ENCODE measurements around the gene EHBP1.

EHBP1 gene

GRCh38 chr2:62663411-62663810 lies 42.1 kb upstream of the EHBP1 start:
- H3K4me3 ChIP-seq (ENCODE audit: insufficient read depth in 1 of 2, low read depth in 1 of 2, low read length in 2 of 2) = no peak overlapping the region
- H2BK15ac ChIP-seq (ENCODE audit: low read depth, poor library complexity, severe bottlenecking) = no peak overlapping the region
- no peaks in the 10 kb centered on the region for H3K79me1 ChIP-seq (replicated peaks; ENCODE audit: low read length, poor library complexity, severe bottlenecking)
- H3K4me1 ChIP-seq (ENCODE audit: control insufficient read depth, insufficient read depth, low read depth, low read length) = peaks cover 7% of the 10 kb centered on the region
- H3K27me3 ChIP-seq (ENCODE audit: control insufficient read depth in 1 of 2, insufficient read depth in 1 of 2, low read length in 2 of 2) = no peaks in the 10 kb centered on the region
- no peak overlapping the region for H2BK5ac ChIP-seq (ENCODE audit: low read depth, low read length, poor library complexity, severe bottlenecking)
- no peaks in the 10 kb centered on the region for H3K36me3 ChIP-seq (ENCODE audit: control insufficient read depth in 1 of 2, insufficient read depth in 2 of 2, low read depth in 1 of 2, low read length in 2 of 2)
- no peak overlapping the region for H2AFZ ChIP-seq (ENCODE audit: low read depth, low read length)
- H4K8ac ChIP-seq (ENCODE audit: low read length) = no peak overlapping the region
- no peak overlapping the region for H3K27ac ChIP-seq (ENCODE audit: low read length, poor library complexity, severe bottlenecking)
- peak overlapping the region; percentile 77 for H3K9ac ChIP-seq (ENCODE audit: low read length)
- H3K4ac ChIP-seq (ENCODE audit: low read depth in 1 of 2, low read length in 2 of 2) = no peak overlapping the region
- no peak overlapping the region for H2BK120ac ChIP-seq (ENCODE audit: low read depth, low read length)
- no peak overlapping the region for H2AK5ac ChIP-seq (ENCODE audit: low read length, severe bottlenecking)
- H3K9me3 ChIP-seq (ENCODE audit: control insufficient read depth, low read length) = no peaks in the 10 kb centered on the region
- H3K23ac ChIP-seq (ENCODE audit: low read length in 2 of 2) = no peak overlapping the region
- no peak overlapping the region for H4K91ac ChIP-seq (ENCODE audit: low read length)
- H3K18ac ChIP-seq (ENCODE audit: low read depth in 1 of 2, low read length in 2 of 2) = no peak overlapping the region
- no peak overlapping the region for H3K4me2 ChIP-seq (ENCODE audit: low read length, poor library complexity, severe bottlenecking)
- no peak overlapping the region for H3K14ac ChIP-seq (ENCODE audit: low read length in 2 of 2)
- no peak overlapping the region for H2BK12ac ChIP-seq (ENCODE audit: low read length in 2 of 2)
- DNase-seq = peak; percentile 81

GRCh38 chr2:62663920-62664795 lies 41.4 kb upstream of the EHBP1 start:
- Histone ChIP-seq H2BK120ac (ENCODE audit: low read depth, low read length) (peak overlapping the region; percentile 77), H3K79me1 (replicated peaks; ENCODE audit: low read length, poor library complexity, severe bottlenecking) (no peaks in the 10 kb centered on the region), H3K4me2 (ENCODE audit: low read length, poor library complexity, severe bottlenecking) (no peak overlapping the region), H3K36me3 (ENCODE audit: control insufficient read depth in 1 of 2, insufficient read depth in 2 of 2, low read depth in 1 of 2, low read length in 2 of 2) (no peaks in the 10 kb centered on the region), H2BK5ac (ENCODE audit: low read depth, low read length, poor library complexity, severe bottlenecking) (no peak overlapping the region), H2BK15ac (ENCODE audit: low read depth, poor library complexity, severe bottlenecking) (no peak overlapping the region), H3K4ac (ENCODE audit: low read depth in 1 of 2, low read length in 2 of 2) (peak overlapping the region in 1 of 2 experiments; percentile 68), H2AFZ (ENCODE audit: low read depth, low read length) (no peak overlapping the region), H2AK5ac (ENCODE audit: low read length, severe bottlenecking) (no peak overlapping the region), H3K27me3 (ENCODE audit: control insufficient read depth in 1 of 2, insufficient read depth in 1 of 2, low read length in 2 of 2) (no peaks in the 10 kb centered on the region), H3K9ac (ENCODE audit: low read length) (peak overlapping the region; percentile 77), H4K91ac (ENCODE audit: low read length) (no peak overlapping the region), H3K4me1 (ENCODE audit: control insufficient read depth, insufficient read depth, low read depth, low read length) (peaks cover 7% of the 10 kb centered on the region), H4K8ac (ENCODE audit: low read length) (no peak overlapping the region), H3K4me3 (ENCODE audit: insufficient read depth in 1 of 2, low read depth in 1 of 2, low read length in 2 of 2) (peak overlapping the region in 1 of 2 experiments; percentile 15), H3K14ac (ENCODE audit: low read length in 2 of 2) (no peak overlapping the region), H3K18ac (ENCODE audit: low read depth in 1 of 2, low read length in 2 of 2) (peak overlapping the region in 1 of 2 experiments; percentile 39), H2BK12ac (ENCODE audit: low read length in 2 of 2) (no peak overlapping the region), H3K9me3 (ENCODE audit: control insufficient read depth, low read length) (no peaks in the 10 kb centered on the region), H3K23ac (ENCODE audit: low read length in 2 of 2) (no peak overlapping the region), H3K27ac (ENCODE audit: low read length, poor library complexity, severe bottlenecking) (peak overlapping the region; percentile 25)
- peak; percentile 78 for DNase-seq

- H3K4me2 ChIP-seq (ENCODE audit: low read length, poor library complexity, severe bottlenecking) = no peak overlapping the region
Measured at GRCh38 chr2:62665446-62665845, 40.1 kb upstream of the EHBP1 start.

GRCh38 chr2:62669180-62669579 lies 36.3 kb upstream of the EHBP1 start:
- Histone ChIP-seq H2BK5ac (ENCODE audit: low read depth, low read length, poor library complexity, severe bottlenecking) (no peak overlapping the region), H3K9me3 (ENCODE audit: control insufficient read depth, low read length) (no peaks in the 10 kb centered on the region), H2BK15ac (ENCODE audit: low read depth, poor library complexity, severe bottlenecking) (no peak overlapping the region), H3K27me3 (ENCODE audit: control insufficient read depth in 1 of 2, insufficient read depth in 1 of 2, low read length in 2 of 2) (no peaks in the 10 kb centered on the region), H4K8ac (ENCODE audit: low read length) (no peak overlapping the region), H3K9ac (ENCODE audit: low read length) (no peak overlapping the region), H2AK5ac (ENCODE audit: low read length, severe bottlenecking) (peak overlapping the region; percentile 53), H3K27ac (ENCODE audit: low read length, poor library complexity, severe bottlenecking) (no peak overlapping the region), H3K36me3 (ENCODE audit: control insufficient read depth in 1 of 2, insufficient read depth in 2 of 2, low read depth in 1 of 2, low read length in 2 of 2) (no peaks in the 10 kb centered on the region), H3K14ac (ENCODE audit: low read length in 2 of 2) (no peak overlapping the region), H2BK120ac (ENCODE audit: low read depth, low read length) (no peak overlapping the region), H3K23ac (ENCODE audit: low read length in 2 of 2) (no peak overlapping the region), H3K79me1 (replicated peaks; ENCODE audit: low read length, poor library complexity, severe bottlenecking) (no peaks in the 10 kb centered on the region), H3K4me2 (ENCODE audit: low read length, poor library complexity, severe bottlenecking) (no peak overlapping the region), H2AFZ (ENCODE audit: low read depth, low read length) (no peak overlapping the region), H3K4me3 (ENCODE audit: insufficient read depth in 1 of 2, low read depth in 1 of 2, low read length in 2 of 2) (no peak overlapping the region), H2BK12ac (ENCODE audit: low read length in 2 of 2) (peak overlapping the region; percentile 49 to 92), H3K18ac (ENCODE audit: low read depth in 1 of 2, low read length in 2 of 2) (peak overlapping the region in 1 of 2 experiments; percentile 11), H3K4ac (ENCODE audit: low read depth in 1 of 2, low read length in 2 of 2) (peak overlapping the region in 1 of 2 experiments; percentile 33), H3K4me1 (ENCODE audit: control insufficient read depth, insufficient read depth, low read depth, low read length) (peaks cover 8% of the 10 kb centered on the region), H4K91ac (ENCODE audit: low read length) (no peak overlapping the region)
- WGBS = 88% methylated on average over 5 of the region's 5 CpGs
- DNase-seq = no peak

More at GRCh38 chr2:62665446-62665845, 40.1 kb upstream of the EHBP1 start:
- peak overlapping the region in 1 of 2 experiments; percentile 86 for H2BK12ac ChIP-seq (ENCODE audit: low read length in 2 of 2)
- peaks cover 5% of the 10 kb centered on the region for H3K4me1 ChIP-seq (ENCODE audit: control insufficient read depth, insufficient read depth, low read depth, low read length)
- no peak overlapping the region for H3K27ac ChIP-seq (ENCODE audit: low read length, poor library complexity, severe bottlenecking)
- no peak overlapping the region for H2AK5ac ChIP-seq (ENCODE audit: low read length, severe bottlenecking)
- no peak overlapping the region for H2BK120ac ChIP-seq (ENCODE audit: low read depth, low read length)
- no peak overlapping the region for H2AFZ ChIP-seq (ENCODE audit: low read depth, low read length)
- no peak for DNase-seq
- no CpG with 5 or more reads among the region's 1 CpG for WGBS
- H2BK5ac ChIP-seq (ENCODE audit: low read depth, low read length, poor library complexity, severe bottlenecking) = no peak overlapping the region
- H3K9ac ChIP-seq (ENCODE audit: low read length) = peak overlapping the region; percentile 77
- no peak overlapping the region for H3K23ac ChIP-seq (ENCODE audit: low read length in 2 of 2)
- H2BK15ac ChIP-seq (ENCODE audit: low read depth, poor library complexity, severe bottlenecking) = no peak overlapping the region
- no peaks in the 10 kb centered on the region for H3K9me3 ChIP-seq (ENCODE audit: control insufficient read depth, low read length)
- no peak overlapping the region for H3K14ac ChIP-seq (ENCODE audit: low read length in 2 of 2)
- H4K91ac ChIP-seq (ENCODE audit: low read length) = no peak overlapping the region
- no peak overlapping the region for H3K4me3 ChIP-seq (ENCODE audit: insufficient read depth in 1 of 2, low read depth in 1 of 2, low read length in 2 of 2)
- H3K4ac ChIP-seq (ENCODE audit: low read depth in 1 of 2, low read length in 2 of 2) = peak overlapping the region in 1 of 2 experiments; percentile 85
- no peaks in the 10 kb centered on the region for H3K27me3 ChIP-seq (ENCODE audit: control insufficient read depth in 1 of 2, insufficient read depth in 1 of 2, low read length in 2 of 2)
- no peaks in the 10 kb centered on the region for H3K36me3 ChIP-seq (ENCODE audit: control insufficient read depth in 1 of 2, insufficient read depth in 2 of 2, low read depth in 1 of 2, low read length in 2 of 2)
- no peak overlapping the region for H4K8ac ChIP-seq (ENCODE audit: low read length)
- H3K79me1 ChIP-seq (replicated peaks; ENCODE audit: low read length, poor library complexity, severe bottlenecking) = no peaks in the 10 kb centered on the region
- peak overlapping the region in 1 of 2 experiments; percentile 83 for H3K18ac ChIP-seq (ENCODE audit: low read depth in 1 of 2, low read length in 2 of 2)
